NCI-H1417 treated with DMSO at 0.1 percent for 48 hours (cell line): ENCODE results near the gene SLC2A5.
"Not testable (repeated sequence)": the region's sequence is repeated elsewhere in the genome, so short reads cannot be mapped to it uniquely, and the experiment has no call there.

Experiments used
- DNase-seq: peaks from one replicate; lab custom pipeline; 2025; lab: John Stamatoyannopoulos, UW

SLC2A5 gene, protein sequence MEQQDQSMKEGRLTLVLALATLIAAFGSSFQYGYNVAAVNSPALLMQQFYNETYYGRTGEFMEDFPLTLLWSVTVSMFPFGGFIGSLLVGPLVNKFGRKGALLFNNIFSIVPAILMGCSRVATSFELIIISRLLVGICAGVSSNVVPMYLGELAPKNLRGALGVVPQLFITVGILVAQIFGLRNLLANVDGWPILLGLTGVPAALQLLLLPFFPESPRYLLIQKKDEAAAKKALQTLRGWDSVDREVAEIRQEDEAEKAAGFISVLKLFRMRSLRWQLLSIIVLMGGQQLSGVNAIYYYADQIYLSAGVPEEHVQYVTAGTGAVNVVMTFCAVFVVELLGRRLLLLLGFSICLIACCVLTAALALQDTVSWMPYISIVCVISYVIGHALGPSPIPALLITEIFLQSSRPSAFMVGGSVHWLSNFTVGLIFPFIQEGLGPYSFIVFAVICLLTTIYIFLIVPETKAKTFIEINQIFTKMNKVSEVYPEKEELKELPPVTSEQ

DNA sequence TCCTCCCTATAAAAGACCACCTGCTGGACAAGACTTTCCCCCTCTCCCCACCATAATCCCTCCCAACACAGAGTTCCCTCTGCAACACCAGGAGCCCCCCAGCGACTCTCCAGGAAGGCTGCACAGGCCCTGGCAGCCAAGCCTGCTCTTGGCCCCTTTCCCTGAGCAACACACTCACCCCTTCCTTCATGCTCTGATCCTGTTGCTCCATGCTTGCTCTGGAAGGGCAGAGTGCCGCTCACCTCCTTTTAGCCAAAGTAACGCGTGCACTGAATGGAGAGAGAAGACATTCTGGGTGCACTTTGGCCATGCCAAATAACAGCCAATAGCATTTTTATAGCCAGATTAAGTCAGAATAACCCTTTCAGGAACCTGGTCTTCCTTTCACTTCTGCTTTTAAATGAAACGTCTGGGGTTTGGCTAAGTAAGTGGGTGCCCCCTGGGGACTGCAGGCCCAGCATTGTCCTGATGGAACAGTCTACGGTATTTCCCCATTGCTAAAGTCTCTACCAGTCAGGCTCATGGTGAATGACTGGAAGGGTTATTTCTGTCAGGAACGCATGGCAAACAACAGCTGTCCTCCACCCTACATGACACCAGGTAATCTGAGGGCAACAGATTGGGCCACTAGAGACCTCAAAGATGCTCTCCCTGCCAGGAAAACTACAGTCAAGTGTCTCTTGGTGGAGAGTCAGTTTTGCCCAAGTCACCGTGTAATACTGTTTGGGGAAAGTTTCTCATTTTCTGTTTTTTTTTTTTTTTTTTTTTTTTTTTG is at the start of gene SLC2A5:
TSS of gene SLC2A5 (minus strand) at position 310 of the 775 bp plus-strand sequence. CDS start at position 211, 99 bp downstream.
- no peak for DNase-seq

- DNase-seq = no peak
These were observed 48.8 kb upstream of the SLC2A5 start for GRCh38 chr1:9118186-9118585.

GRCh38 chr1:9115351-9116205 is 46.1 kb upstream of the SLC2A5 start:
- DNase-seq = no peak

DNA sequence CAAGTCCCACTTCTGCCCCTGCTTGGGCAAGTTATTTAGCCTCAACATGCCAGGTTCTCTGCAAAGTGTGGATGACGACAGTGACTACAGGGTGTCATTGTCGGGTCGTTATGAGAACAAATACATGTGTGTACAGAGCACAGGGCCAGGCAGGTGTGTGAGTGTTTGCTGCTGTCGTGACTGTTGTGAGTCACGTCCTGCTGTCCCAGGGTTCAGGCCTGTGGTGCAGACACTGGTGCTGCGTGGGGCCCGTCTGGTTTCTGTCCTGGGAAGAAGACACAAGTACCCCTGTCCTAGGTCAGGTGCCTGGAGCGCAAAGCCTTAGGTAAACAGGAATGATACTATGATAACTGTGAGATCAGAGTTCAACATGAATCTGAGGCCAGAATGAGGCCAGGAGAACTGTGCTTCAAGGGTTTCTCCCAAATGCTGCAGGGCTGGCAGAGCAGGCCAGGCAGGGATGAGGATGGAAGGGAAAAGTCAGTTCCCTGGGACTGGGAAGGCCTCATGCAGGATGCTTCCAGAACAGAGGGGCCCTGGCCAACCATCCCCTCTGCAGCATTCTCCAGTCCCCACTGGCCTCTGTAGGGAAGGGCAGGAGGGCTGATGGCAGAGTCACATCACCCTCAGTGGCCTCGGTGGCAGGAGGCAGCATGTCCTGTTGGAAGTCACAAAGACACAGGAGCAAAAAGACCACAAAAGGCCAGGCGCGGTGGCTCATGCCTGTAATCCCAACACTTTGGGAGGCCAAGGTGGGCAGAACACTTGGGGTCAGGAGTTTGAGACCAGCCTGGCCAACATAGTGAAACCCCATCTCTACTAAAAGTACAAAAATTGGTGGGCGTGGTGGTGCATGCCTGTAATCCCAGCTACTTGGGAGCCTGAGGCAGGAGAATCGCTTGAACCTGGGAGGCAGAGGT is 43.8 kb upstream of the SLC2A5 start:
- no peak for DNase-seq

DNA sequence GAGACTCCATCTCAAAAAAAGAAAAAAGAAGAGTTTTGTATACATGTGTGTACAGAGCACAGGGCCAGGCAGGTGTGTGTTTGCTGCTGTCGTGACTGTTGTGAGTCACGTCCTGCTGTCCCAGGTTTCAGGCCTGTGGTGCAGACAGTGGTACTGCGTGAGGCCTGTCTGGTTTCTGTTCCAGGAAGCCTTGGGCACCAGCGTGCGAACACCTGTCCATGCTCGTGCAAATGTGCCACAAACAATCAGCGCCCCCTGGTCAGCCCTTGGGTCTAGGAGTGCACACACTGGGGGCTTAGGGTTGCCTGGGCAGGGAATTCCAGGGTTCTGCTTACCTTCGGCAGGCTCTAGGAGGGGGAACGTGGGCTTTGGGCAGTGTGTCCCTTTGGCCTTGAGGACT is 42.5 kb upstream of the SLC2A5 start:
- DNase-seq = no peak

DNA sequence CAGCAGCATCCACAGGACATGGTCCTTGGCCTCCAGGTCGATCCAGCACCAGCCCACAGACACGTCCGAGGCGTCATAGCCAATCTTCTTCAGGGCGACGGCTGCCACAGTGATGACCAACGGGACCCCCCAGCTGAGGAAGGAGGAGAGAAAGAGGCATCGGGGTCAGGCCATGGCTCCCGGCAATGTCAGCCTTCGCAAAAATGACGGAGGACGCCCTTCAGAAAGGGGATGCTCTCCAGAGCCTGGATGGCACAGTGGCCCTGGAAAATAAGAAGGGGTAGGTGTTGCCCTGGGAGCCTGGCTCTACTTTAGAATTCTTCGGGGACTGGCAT is 41.9 kb upstream of the SLC2A5 start:
- DNase-seq = no peak

DNA sequence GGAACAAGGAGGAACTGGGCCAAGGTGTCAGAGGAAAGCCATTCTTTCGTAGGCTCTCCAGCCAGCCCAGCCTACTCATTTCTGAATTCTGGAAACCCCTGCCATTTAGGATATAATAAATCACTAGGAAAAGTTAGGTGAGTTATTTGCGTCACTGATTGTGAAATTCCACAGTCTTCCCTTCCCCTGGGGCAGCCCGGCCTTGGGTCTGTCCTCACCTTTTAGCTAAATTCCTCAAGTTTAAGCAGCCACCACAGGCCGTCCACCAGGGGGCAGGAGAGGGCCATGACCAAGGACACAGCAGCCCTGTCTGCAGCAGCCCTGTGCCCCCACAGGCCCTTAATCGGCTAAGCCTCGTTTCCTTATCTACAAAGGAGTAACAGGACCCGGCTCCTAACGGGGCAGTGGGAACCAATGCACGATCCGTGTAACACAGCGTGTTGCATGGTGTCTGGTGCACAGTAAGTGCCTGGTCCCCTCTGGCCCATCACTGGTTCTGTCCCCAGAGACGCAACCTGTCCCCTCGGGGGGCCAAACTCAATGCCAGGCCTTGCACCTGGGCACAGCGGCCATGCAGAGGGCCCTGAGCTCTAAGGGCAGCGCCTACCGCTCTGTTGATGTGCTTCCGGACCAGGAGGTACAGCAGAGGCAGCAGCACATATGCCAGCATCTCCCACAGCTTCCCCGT is 41.4 kb upstream of the SLC2A5 start:
- no peak for DNase-seq

GRCh38 chr1:9108056-9108665 is 38.7 kb upstream of the SLC2A5 start:
- DNase-seq = no peak

GRCh38 chr1:9107136-9107535 is 37.7 kb upstream of the SLC2A5 start:
- DNase-seq = no peak

DNA sequence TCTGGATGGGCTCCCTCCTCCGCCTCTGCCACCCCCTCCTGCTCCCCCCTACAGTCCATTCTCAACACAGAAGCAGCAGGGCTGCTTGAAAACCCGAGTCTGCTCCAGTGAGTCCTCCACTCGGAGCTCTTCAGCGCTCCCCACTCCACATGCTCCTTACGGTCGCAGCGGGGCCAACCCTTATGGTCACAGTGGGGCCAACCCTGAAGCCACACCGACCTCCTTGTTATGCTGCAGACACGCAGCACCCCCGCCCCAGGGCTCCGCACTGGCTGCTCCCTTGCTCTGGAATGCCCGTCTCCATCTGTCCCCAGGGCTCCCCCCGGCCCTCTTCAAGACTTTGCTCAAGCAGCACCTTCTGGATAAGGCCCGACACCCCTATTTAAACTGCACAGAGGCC is 36.9 kb upstream of the SLC2A5 start:
- no peak for DNase-seq

DNA sequence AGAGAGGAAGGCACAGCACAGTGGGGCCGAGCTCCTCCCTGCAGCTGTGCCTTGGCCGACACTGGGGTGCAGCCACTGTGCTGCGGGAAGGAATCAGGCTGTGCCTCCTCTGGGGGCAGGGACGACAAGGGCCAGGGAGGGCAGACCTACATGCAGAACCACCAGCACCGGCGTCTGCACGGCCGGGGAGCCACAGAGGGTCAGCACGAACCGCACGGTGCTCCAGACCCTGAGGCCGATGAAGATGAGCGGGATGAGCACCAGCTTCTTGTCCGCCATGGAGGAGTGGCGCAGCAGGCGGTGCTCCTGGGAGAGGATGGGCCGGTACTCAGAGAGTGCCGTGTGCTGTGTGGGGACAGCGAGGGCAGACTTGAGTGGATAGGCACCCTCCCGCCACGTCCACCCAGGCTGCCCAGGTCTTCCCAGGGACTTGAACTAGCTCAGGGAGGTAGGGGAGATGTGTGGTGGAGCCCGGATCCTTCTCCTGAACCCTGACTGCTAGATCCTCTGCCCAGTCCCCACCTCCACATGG is 36.0 kb upstream of the SLC2A5 start:
- no peak for DNase-seq

DNA sequence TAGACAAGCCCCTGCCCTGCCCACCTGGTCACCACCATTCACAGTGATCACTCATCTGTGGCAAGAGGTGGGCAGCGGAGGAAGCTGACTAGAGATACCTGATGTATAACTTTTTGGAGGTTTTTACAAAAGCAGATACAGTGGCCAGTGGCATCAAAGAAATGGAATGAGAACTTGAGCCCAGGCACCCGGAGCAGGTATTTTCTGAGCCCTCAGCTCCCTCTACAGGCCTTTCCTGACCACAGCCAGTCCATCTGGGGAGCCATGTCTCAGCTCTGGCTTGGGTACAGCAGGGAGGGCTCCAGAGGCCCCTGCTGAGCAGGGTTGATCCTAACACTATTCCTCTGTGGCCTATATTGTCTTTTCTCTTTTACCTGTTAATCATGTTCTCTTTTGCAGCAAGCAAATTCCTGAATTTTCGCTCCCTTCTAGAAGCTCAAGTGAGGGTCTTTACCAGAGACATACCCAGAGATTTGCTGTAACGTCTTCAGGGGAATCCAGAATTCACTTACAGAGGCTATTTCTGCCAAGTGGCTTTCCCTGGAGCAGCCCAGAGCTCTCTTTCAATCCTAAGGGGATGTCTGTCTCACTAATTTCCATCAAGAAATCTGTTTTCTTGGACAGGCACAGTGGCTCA is 32.2 kb upstream of the SLC2A5 start:
- DNase-seq = peak; percentile 8

- no peak for DNase-seq
These were observed 31.1 kb upstream of the SLC2A5 start for GRCh38 chr1:9100471-9101043.

DNA sequence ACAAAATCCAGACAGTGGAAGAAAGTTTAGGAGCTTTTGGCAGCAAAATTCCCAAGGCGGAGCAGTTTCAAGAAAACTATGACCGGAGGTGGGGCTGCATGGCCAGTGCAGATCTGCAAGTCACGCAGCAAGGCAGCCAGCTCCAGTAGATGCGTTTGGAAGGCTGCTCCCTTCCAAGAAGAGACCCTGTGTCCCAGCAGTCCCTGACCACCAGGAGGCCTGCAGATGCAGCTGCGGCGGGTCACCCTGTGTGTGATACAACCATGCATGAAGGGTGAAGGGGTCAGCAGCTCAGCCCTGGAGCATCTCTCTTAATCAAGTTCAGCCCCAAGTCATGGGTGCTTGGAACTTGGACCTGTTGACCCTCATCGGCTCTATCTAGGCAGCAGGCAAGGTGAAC is 30.1 kb upstream of the SLC2A5 start:
- no peak for DNase-seq

DNA sequence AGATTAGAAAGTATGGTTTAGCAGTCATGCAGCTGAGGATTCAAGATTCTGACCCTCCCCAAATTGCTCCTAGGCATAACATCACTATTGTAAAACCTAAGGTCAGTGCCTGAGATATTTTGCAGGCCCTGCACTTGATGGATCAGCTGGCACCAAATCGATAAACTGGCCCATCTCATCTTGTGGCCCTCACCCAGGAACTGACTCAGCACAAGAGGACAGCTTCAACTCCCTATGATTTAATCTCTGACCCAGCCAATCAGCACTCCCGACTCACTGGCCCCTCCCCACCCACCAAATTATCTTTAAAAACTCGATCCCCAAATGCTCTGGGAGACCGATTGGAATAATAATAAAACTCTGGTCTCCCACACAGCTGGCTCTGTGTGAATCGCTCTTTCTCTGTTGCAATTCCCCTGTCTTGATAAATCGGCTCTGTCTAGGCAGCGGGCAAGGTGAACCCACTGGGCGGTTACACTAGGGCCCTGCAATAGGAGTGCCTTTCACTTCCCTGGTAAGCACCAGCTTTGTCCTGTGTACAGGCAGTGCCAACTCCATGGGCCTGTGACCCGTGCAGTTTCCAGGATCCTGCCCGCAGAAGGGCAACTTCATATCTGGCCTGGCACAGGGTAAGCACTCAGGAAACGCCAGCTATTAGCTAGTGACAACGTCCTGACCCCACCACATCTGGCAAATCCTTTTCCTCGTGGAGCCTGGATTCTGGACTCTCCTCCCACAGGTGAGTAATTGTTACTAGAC is 28.7 kb upstream of the SLC2A5 start:
- no peak for DNase-seq

DNA sequence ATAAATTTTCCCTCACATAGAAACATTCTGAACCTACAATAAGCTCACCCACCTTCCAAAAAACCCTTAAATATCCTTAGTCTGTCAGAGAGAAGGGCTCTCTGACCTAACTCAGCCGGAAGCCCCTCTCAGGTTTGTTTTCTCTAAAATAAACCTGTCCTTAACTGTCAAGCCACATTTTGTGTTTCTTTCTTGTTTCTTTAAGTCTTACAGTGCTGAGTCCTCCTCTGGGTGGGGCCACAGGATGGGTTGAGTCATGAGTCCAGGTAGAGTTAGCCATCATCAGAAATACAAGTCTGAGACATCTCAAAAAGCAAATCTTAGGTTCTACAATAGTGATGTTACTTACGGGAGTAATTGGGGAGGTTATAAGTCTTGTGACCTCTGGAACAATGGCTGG is 26.4 kb upstream of the SLC2A5 start:
- DNase-seq = no peak

GRCh38 chr1:9093996-9094595 is 24.7 kb upstream of the SLC2A5 start:
- not testable (repeated sequence) for DNase-seq

- no peak for DNase-seq
These were observed 24.1 kb upstream of the SLC2A5 start for GRCh38 chr1:9093581-9093980.
